Measurements from ENCODE around the gene MEGF6.

Gene MEGF6

GRCh38 chr1:3611170-3612019 lies at the start of gene MEGF6:
TSS of gene MEGF6 (minus strand) at chr1:3611508. CDS start at chr1:3611268, 240 bp downstream.
- H3K27me3 ChIP-seq = peaks cover 17% of the 10 kb centered on the region
- peaks cover 77% of the 10 kb centered on the region for H3K4me1 ChIP-seq
- H3K27ac ChIP-seq = peak within 1 kb of the TSS; percentile 88
- peak within 1 kb of the TSS; percentile 81 for H3K4me3 ChIP-seq
- H3K9ac ChIP-seq = peak within 1 kb of the TSS; percentile 82
- H4K20me1 ChIP-seq = peaks cover 80% of the 10 kb centered on the region
- peak within 1 kb of the TSS; percentile 95 for H3K4me2 ChIP-seq
- no peaks in the 10 kb centered on the region for H3K9me3 ChIP-seq
- TF ChIP-seq Cebpa-rat (IDR thresholded peaks at IDR 0.05) = no peak
- H3K36me3 ChIP-seq = peaks cover 14% of the 10 kb centered on the region

DNA sequence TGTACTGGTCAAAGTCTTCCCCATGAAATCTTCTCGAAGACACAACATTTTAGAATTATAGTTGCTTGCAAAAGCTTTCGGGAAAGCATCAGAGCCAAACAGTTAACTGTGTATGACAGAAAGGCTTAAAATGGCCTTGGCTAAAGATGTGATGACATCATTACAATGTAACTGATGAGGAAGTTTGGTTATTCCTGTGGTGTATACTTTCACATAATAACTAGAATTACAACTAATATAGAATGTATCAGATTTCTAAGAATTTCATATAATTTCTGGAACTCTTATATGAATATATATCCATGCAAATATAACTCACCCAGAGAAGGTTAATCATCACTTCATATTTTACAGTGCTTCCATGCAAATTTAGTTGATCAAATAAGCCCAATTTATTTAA lies 49.4 kb upstream of the MEGF6 start:
- no peaks in the 10 kb centered on the region for H3K36me3 ChIP-seq
- peaks cover 28% of the 10 kb centered on the region for H3K4me1 ChIP-seq
- TF ChIP-seq Cebpa-rat (IDR thresholded peaks at IDR 0.05) = no peak
- H3K9ac ChIP-seq = no peak overlapping the region
- H3K4me2 ChIP-seq = no peak overlapping the region
- H3K27me3 ChIP-seq = peaks cover 20% of the 10 kb centered on the region; the same call in 1 of the 2 replicates
- no peak overlapping the region for H3K27ac ChIP-seq
- H3K9me3 ChIP-seq = no peaks in the 10 kb centered on the region
- H4K20me1 ChIP-seq = no peaks in the 10 kb centered on the region
- H3K4me3 ChIP-seq = no peak overlapping the region

DNA sequence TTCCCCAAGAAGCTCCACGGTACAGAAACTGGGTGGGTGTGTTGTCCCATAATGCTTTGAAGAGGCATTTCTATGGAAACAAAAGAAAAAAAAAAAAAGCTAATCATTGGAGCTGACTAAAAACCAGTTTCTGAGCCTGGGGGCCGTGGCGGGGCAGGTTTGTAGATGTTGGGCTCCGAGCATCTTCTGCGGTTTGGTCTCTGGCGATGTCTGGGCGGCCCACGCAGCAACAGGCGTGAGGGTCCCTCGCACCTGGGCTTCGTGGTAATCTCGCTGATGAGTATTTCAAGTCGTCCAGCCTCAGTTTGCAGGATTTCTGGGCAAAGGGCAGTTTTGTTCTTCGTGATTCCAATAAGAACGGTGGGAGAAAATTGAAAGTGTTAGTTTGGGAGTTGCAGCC lies 47.8 kb upstream of the MEGF6 start:
- Histone ChIP-seq H3K9ac (no peak overlapping the region), H3K27ac (no peak overlapping the region), H3K27me3 (peaks cover 33% of the 10 kb centered on the region), H3K4me3 (no peak overlapping the region), H4K20me1 (no peaks in the 10 kb centered on the region), H3K4me1 (peaks cover 12% of the 10 kb centered on the region), H3K4me2 (no peak overlapping the region), H3K36me3 (no peaks in the 10 kb centered on the region), H3K9me3 (no peaks in the 10 kb centered on the region)
- no peak for TF ChIP-seq Cebpa-rat (IDR thresholded peaks at IDR 0.05)

GRCh38 chr1:3658231-3658615 lies 46.9 kb upstream of the MEGF6 start:
- Histone ChIP-seq H3K27me3 (peaks cover 42% of the 10 kb centered on the region), H3K9ac (no peak overlapping the region), H4K20me1 (no peaks in the 10 kb centered on the region), H3K4me1 (0 out of 2 replicates have a peak, but pooled peaks cover 6% of the 10 kb centered on the region), H3K4me2 (no peak overlapping the region), H3K9me3 (no peaks in the 10 kb centered on the region), H3K36me3 (no peaks in the 10 kb centered on the region), H3K27ac (no peak overlapping the region), H3K4me3 (no peak overlapping the region)
- no peak for TF ChIP-seq Cebpa-rat (IDR thresholded peaks at IDR 0.05)

DNA sequence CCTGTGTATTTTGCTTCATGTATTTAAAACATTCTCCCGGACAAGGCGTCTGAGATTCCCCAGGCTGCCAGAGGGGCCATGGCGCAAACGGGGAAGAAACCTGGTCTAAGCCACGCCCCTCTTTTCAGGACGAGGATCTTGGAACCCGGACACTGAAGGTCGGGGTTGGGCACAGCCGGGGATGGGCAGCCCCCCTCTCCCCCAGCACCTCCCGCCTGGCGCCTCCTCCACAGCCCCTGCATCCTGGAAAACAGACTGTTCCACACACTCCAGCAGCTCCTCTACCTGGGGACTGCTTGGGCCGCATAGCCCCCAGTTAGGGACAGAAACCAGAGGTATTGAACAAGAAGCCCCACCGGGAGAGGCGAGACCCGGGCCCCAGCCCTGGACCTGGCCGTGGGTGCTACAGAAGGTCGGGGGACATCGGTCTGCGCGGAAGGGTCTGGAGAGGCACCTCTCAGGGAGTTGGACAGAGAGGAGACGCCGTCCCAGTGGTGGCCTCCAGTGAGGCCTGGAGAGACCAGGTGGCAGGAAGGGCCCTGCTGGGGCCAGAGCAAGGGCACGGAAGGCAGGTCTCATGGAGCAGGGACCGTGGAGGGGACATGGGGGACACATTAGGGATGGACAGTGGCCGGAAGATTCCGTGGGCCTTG lies 46.4 kb upstream of the MEGF6 start:
- H3K4me3 ChIP-seq = no peak overlapping the region
- TF ChIP-seq Cebpa-rat (IDR thresholded peaks at IDR 0.05) = no peak
- no peaks in the 10 kb centered on the region for H3K9me3 ChIP-seq
- no peak overlapping the region for H3K27ac ChIP-seq
- H3K4me2 ChIP-seq = no peak overlapping the region
- 0 out of 2 replicates have a peak, but pooled peaks cover 6% of the 10 kb centered on the region for H3K4me1 ChIP-seq
- no peaks in the 10 kb centered on the region for H4K20me1 ChIP-seq
- H3K36me3 ChIP-seq = no peaks in the 10 kb centered on the region
- peaks cover 47% of the 10 kb centered on the region for H3K27me3 ChIP-seq
- no peak overlapping the region for H3K9ac ChIP-seq

GRCh38 chr1:3657096-3657475 lies 45.8 kb upstream of the MEGF6 start:
- TF ChIP-seq Cebpa-rat (IDR thresholded peaks at IDR 0.05) = no peak
- peaks cover 53% of the 10 kb centered on the region for H3K27me3 ChIP-seq
- no peaks in the 10 kb centered on the region for H4K20me1 ChIP-seq
- H3K4me1 ChIP-seq = 0 out of 2 replicates have a peak, but pooled peaks cover 6% of the 10 kb centered on the region
- no peak overlapping the region for H3K9ac ChIP-seq
- no peak overlapping the region for H3K4me2 ChIP-seq
- H3K36me3 ChIP-seq = no peaks in the 10 kb centered on the region
- H3K27ac ChIP-seq = no peak overlapping the region
- H3K4me3 ChIP-seq = no peak overlapping the region
- no peaks in the 10 kb centered on the region; the same call in 1 of the 2 replicates for H3K9me3 ChIP-seq

DNA sequence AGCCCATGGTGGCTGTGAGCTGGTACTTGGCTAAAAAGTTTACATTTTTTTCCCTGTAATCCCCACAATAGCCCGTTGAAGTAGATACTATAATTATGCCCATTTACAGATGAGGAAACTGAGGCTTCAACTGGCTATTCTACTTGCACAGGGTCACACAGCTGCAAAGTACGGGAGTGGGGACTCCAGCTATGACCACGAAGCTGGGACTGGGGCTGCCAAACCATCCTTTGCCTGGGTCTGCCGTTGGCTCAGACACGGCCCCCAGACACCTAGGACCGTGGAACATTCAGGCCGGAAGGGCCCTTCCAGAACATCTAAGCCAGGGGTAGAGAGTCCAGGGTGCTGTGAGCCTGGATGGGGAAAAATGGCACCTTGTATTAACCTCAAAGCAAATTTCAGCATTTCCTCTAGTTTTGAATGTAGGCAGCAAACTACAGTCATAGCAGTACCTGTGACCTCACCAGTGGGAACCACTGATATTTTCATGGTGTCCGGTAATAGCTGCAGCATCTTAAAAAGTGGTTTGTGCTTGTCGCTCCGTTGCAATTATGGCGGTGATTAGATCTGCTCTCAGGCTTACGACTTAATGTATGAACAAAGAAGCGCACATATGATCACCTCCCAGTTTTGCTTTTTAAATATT lies 45.3 kb upstream of the MEGF6 start:
- no peak overlapping the region for H3K4me2 ChIP-seq
- TF ChIP-seq Cebpa-rat (IDR thresholded peaks at IDR 0.05) = no peak
- H3K27ac ChIP-seq = no peak overlapping the region
- H3K9me3 ChIP-seq = peaks cover 1% of the 10 kb centered on the region; the same call in 1 of the 2 replicates
- H4K20me1 ChIP-seq = no peaks in the 10 kb centered on the region
- no peak overlapping the region for H3K9ac ChIP-seq
- H3K4me1 ChIP-seq = 0 out of 2 replicates have a peak, but pooled peaks cover 6% of the 10 kb centered on the region
- no peak overlapping the region for H3K4me3 ChIP-seq
- H3K36me3 ChIP-seq = no peaks in the 10 kb centered on the region
- peaks cover 58% of the 10 kb centered on the region for H3K27me3 ChIP-seq

DNA sequence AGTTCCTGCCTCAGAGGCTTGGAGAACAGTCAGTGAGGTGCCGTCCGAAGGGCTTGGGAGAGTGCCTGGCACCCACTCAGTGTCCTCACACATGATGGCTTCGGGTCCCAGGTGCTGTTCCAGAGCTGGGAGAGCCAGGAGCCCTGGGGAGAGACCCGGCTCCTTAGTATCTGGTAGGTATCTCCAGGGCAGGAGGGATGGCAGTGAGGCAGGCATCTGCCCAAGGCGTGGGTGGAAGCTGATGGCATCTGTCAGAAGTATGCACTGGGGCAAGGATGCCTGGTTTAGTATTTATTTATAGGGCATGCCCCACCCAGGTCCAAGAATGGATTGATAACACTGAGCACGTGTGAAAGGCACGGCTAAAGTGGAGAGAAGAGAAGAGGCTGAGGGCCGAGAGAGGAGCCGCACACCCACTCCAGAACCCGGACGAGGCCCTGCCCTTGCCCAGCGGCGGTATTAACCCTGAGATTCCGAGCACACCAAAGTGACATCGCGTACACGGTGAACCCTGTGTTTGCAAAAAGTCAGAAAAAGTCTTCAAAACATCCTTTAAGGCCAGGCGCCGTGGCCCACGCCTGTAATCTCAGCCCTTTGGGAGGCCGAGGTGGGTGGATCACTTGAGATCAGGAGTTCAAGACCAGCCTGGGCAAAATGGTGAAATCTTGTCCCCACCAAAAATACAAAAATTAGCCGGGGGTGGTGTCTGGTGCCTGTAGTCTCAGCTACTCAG lies 43.4 kb upstream of the MEGF6 start:
- no peaks in the 10 kb centered on the region for H4K20me1 ChIP-seq
- no peak overlapping the region for H3K9ac ChIP-seq
- H3K36me3 ChIP-seq = no peaks in the 10 kb centered on the region
- TF ChIP-seq Cebpa-rat (IDR thresholded peaks at IDR 0.05) = no peak
- peaks cover 6% of the 10 kb centered on the region; the same call in 1 of the 2 replicates for H3K4me1 ChIP-seq
- no peak overlapping the region for H3K27ac ChIP-seq
- no peak overlapping the region for H3K4me3 ChIP-seq
- H3K4me2 ChIP-seq = no peak overlapping the region
- H3K27me3 ChIP-seq = peaks cover 71% of the 10 kb centered on the region
- peaks cover 15% of the 10 kb centered on the region; the same call in 1 of the 2 replicates for H3K9me3 ChIP-seq

- H3K27ac ChIP-seq = no peak overlapping the region
- peaks cover 71% of the 10 kb centered on the region for H3K27me3 ChIP-seq
- no peak for TF ChIP-seq Cebpa-rat (IDR thresholded peaks at IDR 0.05)
- no peak overlapping the region for H3K4me2 ChIP-seq
- H3K4me1 ChIP-seq = peaks cover 19% of the 10 kb centered on the region
- peaks cover 15% of the 10 kb centered on the region; the same call in 1 of the 2 replicates for H3K9me3 ChIP-seq
- no peak overlapping the region for H3K9ac ChIP-seq
- no peak overlapping the region for H3K4me3 ChIP-seq
- no peaks in the 10 kb centered on the region for H3K36me3 ChIP-seq
- no peaks in the 10 kb centered on the region for H4K20me1 ChIP-seq
These were observed 41.9 kb upstream of the MEGF6 start for GRCh38 chr1:3653286-3653618.
